Activated T-cell treated with anti-CD3 and anti-CD28 coated beads, Interleukin-2, amount 50 U/mL, for 72 hours (primary cell): ENCODE results near the gene KCNMB2. TPM values are rescaled to one million over a fixed set of nuclear protein-coding genes. Genes with fewer than 3 reads are reported as not detected.

Experiments used
- ATAC-seq, 2 donors: fragments of 150-1000 bp; cut with Tn5 transposase; replicated peaks in 1 of 2; 2 replicates each; pipeline ENCODE4 v1.10.0; 2021; ENCODE audit warnings: moderate library complexity in 2 of 2, mild to moderate bottlenecking in 1 of 2
- DNase-seq, 2 donors: peaks; one replicate each; pipeline ENCODE4 v3.0.0; 2021 to 2022; ENCODE audit warnings: mixed read lengths in 1 of 2
- H3K27ac Mint-ChIP-seq: one replicate; pipeline ENCODE4 v1.8.0; 2022; ENCODE audit warnings: mild to moderate bottlenecking, moderate library complexity, mixed read lengths
- H3K27me3 Mint-ChIP-seq: one replicate; pipeline ENCODE4 v1.8.0; 2022; ENCODE audit warnings: low read depth, mixed read lengths
- H3K36me3 Mint-ChIP-seq, 2 donors: one replicate each; pipeline ENCODE4 v1.8.0; 2022; ENCODE audit warnings: mixed read lengths in 2 of 2, mild to moderate bottlenecking in 1 of 2; ENCODE audit not compliant: insufficient read depth in 2 of 2
- H3K4me1 Mint-ChIP-seq: one replicate; pipeline ENCODE4 v1.8.0; 2022; ENCODE audit warnings: low read depth, mixed read lengths
- H3K4me3 Mint-ChIP-seq, 2 donors: one replicate each; pipeline ENCODE4 v1.8.0; 2022; ENCODE audit warnings: mild to moderate bottlenecking in 2 of 2, mixed read lengths in 2 of 2, moderate library complexity in 2 of 2
- H3K9me3 Mint-ChIP-seq, 2 donors: one replicate each; pipeline ENCODE4 v1.8.0; 2022; ENCODE audit warnings: mixed read lengths in 2 of 2
- total RNA-seq, 2 donors: library from RNA; stranded (reverse); gene quantifications; one replicate each; pipeline ENCODE4 v1.2.3, GENCODE V29; 2022

Gene KCNMB2
- total RNA-seq, 2 donors from 2014 or later = not detected

- no peaks in the 10 kb centered on the region for H3K36me3 Mint-ChIP-seq
- H3K4me3 Mint-ChIP-seq = no peak overlapping the region
- ATAC-seq (no peak), DNase-seq (no peak)
- H3K27ac Mint-ChIP-seq = no peak overlapping the region
- H3K27me3 Mint-ChIP-seq = no peaks in the 10 kb centered on the region
- no peaks in the 10 kb centered on the region for H3K4me1 Mint-ChIP-seq
- H3K9me3 Mint-ChIP-seq = no peaks in the 10 kb centered on the region
Observed at GRCh38 chr3:178562143-178562946, 26.1 kb downstream of the KCNMB2 start.

- no peak overlapping the region for H3K27ac Mint-ChIP-seq
- no peak for ATAC-seq
- H3K4me1 Mint-ChIP-seq = no peaks in the 10 kb centered on the region
- no peaks in the 10 kb centered on the region for H3K9me3 Mint-ChIP-seq
- H3K27me3 Mint-ChIP-seq = no peaks in the 10 kb centered on the region
- no peak for DNase-seq
- no peaks in the 10 kb centered on the region for H3K36me3 Mint-ChIP-seq
- H3K4me3 Mint-ChIP-seq = no peak overlapping the region
Observed at GRCh38 chr3:178562947-178563232, 26.7 kb downstream of the KCNMB2 start.

GRCh38 chr3:178567611-178568010 is 31.4 kb downstream of the KCNMB2 start:
- Mint-ChIP-seq H3K9me3 (no peaks in the 10 kb centered on the region), H3K27me3 (no peaks in the 10 kb centered on the region), H3K4me1 (no peaks in the 10 kb centered on the region), H3K36me3 (no peaks in the 10 kb centered on the region), H3K4me3 (no peak overlapping the region), H3K27ac (no peak overlapping the region)
- DNase-seq (no peak), ATAC-seq (no peak)

GRCh38 chr3:178568155-178568731 is 32.0 kb downstream of the KCNMB2 start:
- Mint-ChIP-seq H3K9me3 (no peaks in the 10 kb centered on the region), H3K4me3 (no peak overlapping the region), H3K36me3 (no peaks in the 10 kb centered on the region), H3K4me1 (no peaks in the 10 kb centered on the region), H3K27ac (no peak overlapping the region), H3K27me3 (no peaks in the 10 kb centered on the region)
- no peak for DNase-seq
- ATAC-seq = no peak

- Mint-ChIP-seq H3K36me3 (no peaks in the 10 kb centered on the region), H3K4me1 (no peaks in the 10 kb centered on the region), H3K4me3 (no peak overlapping the region), H3K9me3 (no peaks in the 10 kb centered on the region), H3K27me3 (no peaks in the 10 kb centered on the region), H3K27ac (no peak overlapping the region)
- no peak for DNase-seq
- no peak for ATAC-seq
Observed at GRCh38 chr3:178568911-178569310, 32.7 kb downstream of the KCNMB2 start.

GRCh38 chr3:178569826-178570225 is 33.6 kb downstream of the KCNMB2 start:
- Mint-ChIP-seq H3K9me3 (no peaks in the 10 kb centered on the region), H3K36me3 (no peaks in the 10 kb centered on the region), H3K4me3 (no peak overlapping the region), H3K27me3 (no peaks in the 10 kb centered on the region), H3K27ac (no peak overlapping the region), H3K4me1 (no peaks in the 10 kb centered on the region)
- ATAC-seq (no peak), DNase-seq (no peak)

GRCh38 chr3:178583963-178584575 is 47.8 kb downstream of the KCNMB2 start:
- H3K27ac Mint-ChIP-seq = no peak overlapping the region
- peaks cover 2 to 3% of the 10 kb centered on the region in 2 donors for H3K9me3 Mint-ChIP-seq
- no peak for ATAC-seq
- H3K4me1 Mint-ChIP-seq = no peaks in the 10 kb centered on the region
- H3K4me3 Mint-ChIP-seq = no peak overlapping the region
- H3K27me3 Mint-ChIP-seq = no peaks in the 10 kb centered on the region
- H3K36me3 Mint-ChIP-seq = no peaks in the 10 kb centered on the region
- no peak for DNase-seq

- Mint-ChIP-seq H3K4me3 (no peak overlapping the region), H3K4me1 (no peaks in the 10 kb centered on the region), H3K27ac (no peak overlapping the region), H3K27me3 (no peaks in the 10 kb centered on the region), H3K9me3 (no peaks in the 10 kb centered on the region), H3K36me3 (no peaks in the 10 kb centered on the region)
- no peak for ATAC-seq
- no peak for DNase-seq
Observed at GRCh38 chr3:178584722-178585380, 48.6 kb downstream of the KCNMB2 start.

GRCh38 chr3:178585454-178585853 is 49.2 kb downstream of the KCNMB2 start:
- no peaks in the 10 kb centered on the region for H3K4me1 Mint-ChIP-seq
- DNase-seq = no peak
- no peak for ATAC-seq
- no peaks in the 10 kb centered on the region for H3K27me3 Mint-ChIP-seq
- H3K36me3 Mint-ChIP-seq = no peaks in the 10 kb centered on the region
- no peak overlapping the region for H3K4me3 Mint-ChIP-seq
- no peak overlapping the region for H3K27ac Mint-ChIP-seq
- H3K9me3 Mint-ChIP-seq = no peaks in the 10 kb centered on the region

- no peak for DNase-seq
- Mint-ChIP-seq H3K9me3 (no peaks in the 10 kb centered on the region), H3K36me3 (no peaks in the 10 kb centered on the region), H3K27me3 (no peaks in the 10 kb centered on the region), H3K4me3 (no peak overlapping the region), H3K4me1 (no peaks in the 10 kb centered on the region), H3K27ac (no peak overlapping the region)
- ATAC-seq = no peak
Observed at GRCh38 chr3:178586076-178586475, 49.8 kb downstream of the KCNMB2 start.

GRCh38 chr3:178588628-178589027 is 52.4 kb downstream of the KCNMB2 start:
- Mint-ChIP-seq H3K4me1 (no peaks in the 10 kb centered on the region), H3K9me3 (no peaks in the 10 kb centered on the region), H3K27ac (no peak overlapping the region), H3K4me3 (no peak overlapping the region), H3K27me3 (no peaks in the 10 kb centered on the region), H3K36me3 (no peaks in the 10 kb centered on the region)
- ATAC-seq (no peak), DNase-seq (no peak)

- Mint-ChIP-seq H3K36me3 (peaks cover 0 to 2% of the 10 kb centered on the region in 2 donors), H3K27me3 (peaks cover 6% of the 10 kb centered on the region), H3K4me1 (no peaks in the 10 kb centered on the region), H3K4me3 (no peak overlapping the region), H3K9me3 (peaks cover 0 to 2% of the 10 kb centered on the region in 2 donors), H3K27ac (no peak overlapping the region)
- DNase-seq (no peak), ATAC-seq (no peak)
Observed at GRCh38 chr3:178593786-178594185, 57.5 kb downstream of the KCNMB2 start.

- H3K4me1 Mint-ChIP-seq = no peaks in the 10 kb centered on the region
- peaks cover 2% of the 10 kb centered on the region in 2 donors for H3K9me3 Mint-ChIP-seq
- DNase-seq = no peak
- no peak for ATAC-seq
- no peak overlapping the region for H3K27ac Mint-ChIP-seq
- H3K4me3 Mint-ChIP-seq = no peak overlapping the region
- H3K36me3 Mint-ChIP-seq = peaks cover 0 to 2% of the 10 kb centered on the region in 2 donors
- H3K27me3 Mint-ChIP-seq = peaks cover 6% of the 10 kb centered on the region
Observed at GRCh38 chr3:178597371-178597770, 61.1 kb downstream of the KCNMB2 start.
